Measurements from ENCODE around the gene NPY. TPM values are rescaled to one million over a fixed set of nuclear protein-coding genes. Genes with fewer than 3 reads are reported as not detected.

The NPY gene
- total and polyA plus RNA-seq, 2 of the 8 experiments (the other 6 are each of a cell fraction or from before 2014, with no cell fraction given) = 1.2 to 1.7 TPM

- TF ChIP-seq ATF2 (IDR thresholded peaks at IDR 0.05; ENCODE audit: low read length) (no peak), POLR2A (IDR thresholded peaks at IDR 0.05; ENCODE audit: control extremely low read depth in 1 of 2, low read depth in 2 of 2, low read length in 2 of 2) (no peak), SIRT6 (IDR thresholded peaks at IDR 0.05; ENCODE audit: low read length) (no peak), RNF2 (IDR thresholded peaks at IDR 0.05; ENCODE audit: borderline replicate concordance, low read depth, low read length, missing control alignments, poor library complexity, severe bottlenecking) (no peak)
Observed at GRCh38 chr7:24298696-24299095, 14.7 kb downstream of the NPY start (continued).

All from H1 (cell line).